PC-9 (cell line): ENCODE measurements around the gene RBM18. TPM values are rescaled to one million over a fixed set of nuclear protein-coding genes. Genes with fewer than 3 reads are reported as not detected.

Experiments
- BruUV-seq: library from RNA; stranded (reverse); fragments of 400-500 nt; replicated peaks from 2 replicates; lab custom pipeline; 2021; lab: Mats Ljungman, UMichigan
- CTCF ChIA-PET: fragments of 300-600 bp; sonication (Branson Sonifier 250); formaldehyde crosslinking; loops from one replicate; lab custom pipeline; 2022; ENCODE audit warnings: antibody characterized with exemption; lab: Charles Lee
- POLR2A ChIA-PET: fragments of 300-600 bp; sonication (Branson Sonifier 250); formaldehyde crosslinking; loops from one replicate; lab custom pipeline; 2022; ENCODE audit warnings: antibody characterized with exemption; ENCODE audit not compliant: unreplicated experiment; lab: Charles Lee
- DNase-seq, 2 experiments: peaks; one replicate each; pipeline versions ENCODE4 v3.0.0 to v3.0.0-alpha.2; 2015 to 2022; ENCODE audit warnings: mixed read lengths in 1 of 2
- H2AFZ ChIP-seq: fragments of 200-600 bp; sonication (generic); 2 replicates; pipeline ENCODE4 v1.8.1; 2017; ENCODE audit warnings: antibody characterized with exemption
- H3F3A ChIP-seq: fragments of 200-600 bp; sonication (generic); 2 replicates; pipeline ENCODE4 v1.8.1; 2017; ENCODE audit warnings: antibody characterized with exemption, mild to moderate bottlenecking, low read depth; ENCODE audit not compliant: insufficient read depth
- H3K27ac ChIP-seq: fragments of 200-600 bp; sonication (generic); 2 replicates; pipeline ENCODE4 v1.6.1; 2016; ENCODE audit warnings: mixed run types
- H3K27me3 ChIP-seq: fragments of 200-600 bp; sonication (generic); 2 replicates; pipeline ENCODE4 v1.6.1; 2016; ENCODE audit warnings: low read depth, mixed run types; ENCODE audit not compliant: insufficient read depth
- H3K36me3 ChIP-seq: fragments of 200-600 bp; sonication (generic); 2 replicates; pipeline ENCODE4 v1.6.1; 2016; ENCODE audit warnings: low read depth, mixed run types
- H3K4me1 ChIP-seq: fragments of 200-600 bp; sonication (generic); replicated peaks from 2 replicates; pipeline ENCODE4 v1.6.1; 2016; ENCODE audit warnings: mixed run types; ENCODE audit not compliant: insufficient read depth
- H3K4me2 ChIP-seq: fragments of 200-600 bp; sonication (generic); 2 replicates; pipeline ENCODE4 v1.6.1; 2017; ENCODE audit warnings: mixed run types
- H3K4me3 ChIP-seq: fragments of 200-600 bp; sonication (generic); 2 replicates; pipeline ENCODE4 v1.6.1; 2016; ENCODE audit warnings: mixed run types
- H3K79me2 ChIP-seq: fragments of 200-600 bp; sonication (generic); 2 replicates; pipeline ENCODE4 v1.6.1; 2017; ENCODE audit warnings: low read depth, mixed run types
- H3K9me2 ChIP-seq: fragments of 200-600 bp; sonication (generic); 2 replicates; pipeline ENCODE4 v1.8.1; 2017; ENCODE audit warnings: mild to moderate bottlenecking; ENCODE audit not compliant: insufficient read depth
- H3K9me3 ChIP-seq: fragments of 200-600 bp; sonication (generic); 2 replicates; pipeline ENCODE4 v1.8.1; 2016; ENCODE audit warnings: low read depth; ENCODE audit not compliant: insufficient read depth
- H4K20me1 ChIP-seq: fragments of 200-600 bp; sonication (generic); 2 replicates; pipeline ENCODE4 v1.8.1; 2017; ENCODE audit not compliant: insufficient read depth
- EZH2 ChIP-seq: fragments of 200-600 bp; sonication (generic); IDR thresholded peaks from 2 replicates; pipeline ENCODE4 v1.8.0; 2017; ENCODE audit warnings: antibody characterized with exemption, low read depth
- intact Hi-C: fragments of 100-400 bp; cut with micrococcal nuclease; formaldehyde crosslinking; loops from one replicate; pipeline ENCODE4 v1.10.0; 2022; ENCODE audit not compliant: unreplicated experiment
- total RNA-seq: library from RNA; stranded (reverse); gene quantifications from 2 replicates; pipeline ENCODE4 v1.2.3, GENCODE V29; 2021
- TF ChIP-seq, protein P1 (sequence below): fragments of 200-600 bp; sonication (generic); conservative IDR thresholded peaks from 2 replicates; pipeline ENCODE4 v1.6.1; 2017; ENCODE audit warnings: mixed run types, antibody characterized with exemption, mild to moderate bottlenecking, moderate library complexity

The RBM18 gene
- total RNA-seq, 1 experiment from 2014 or later: 15.1 TPM

DNA sequence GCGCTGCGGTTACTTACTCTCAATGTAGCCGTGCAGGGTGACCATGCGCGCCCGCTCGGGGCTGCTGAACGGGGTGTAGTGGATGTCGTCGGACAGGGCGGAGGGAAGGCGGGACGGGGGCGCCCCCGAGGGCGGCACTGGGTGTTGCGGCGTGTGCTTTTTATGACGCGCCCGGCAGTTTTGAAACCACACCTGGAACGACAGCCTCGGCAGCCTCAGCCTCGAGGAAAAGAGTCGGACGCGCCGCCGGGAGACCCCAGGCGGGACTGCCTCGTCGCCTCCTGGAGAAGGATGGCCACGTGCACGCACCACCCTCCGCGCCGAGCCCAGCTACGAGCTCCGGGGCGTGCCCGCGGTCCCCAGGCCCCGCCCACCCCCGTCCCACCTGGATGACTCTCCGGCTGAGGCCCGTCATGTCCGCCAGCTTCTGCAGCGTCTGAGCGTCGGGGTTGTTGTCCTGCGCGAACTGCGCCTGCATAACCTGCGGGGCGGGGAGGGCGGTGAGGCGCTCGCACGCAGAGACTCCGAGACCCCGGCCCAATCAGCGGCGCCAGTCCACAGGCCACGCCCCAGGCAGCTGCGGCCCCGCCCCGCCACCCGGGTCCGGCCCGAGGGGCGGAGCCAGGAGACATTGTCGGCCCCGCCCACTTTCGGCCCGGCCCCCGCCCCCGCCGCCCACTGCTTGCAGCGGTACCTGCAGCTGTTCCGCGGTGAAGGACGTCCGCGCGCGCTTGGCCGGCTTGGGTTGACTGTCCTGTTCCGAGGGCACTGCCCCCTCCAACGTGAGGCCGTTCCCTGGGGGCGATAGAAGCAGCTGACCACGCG lies 50.8 kb downstream of the RBM18 start:
- H3K4me1 ChIP-seq: no peaks in the 10 kb centered on the region
- POLR2A ChIA-PET: interaction anchor here (0.7 kb wide), 1 partner anchor 81 kb away, joined by 5 read pairs; no protein-coding TSS in a partner anchor
- TF ChIP-seq, protein P1, sequence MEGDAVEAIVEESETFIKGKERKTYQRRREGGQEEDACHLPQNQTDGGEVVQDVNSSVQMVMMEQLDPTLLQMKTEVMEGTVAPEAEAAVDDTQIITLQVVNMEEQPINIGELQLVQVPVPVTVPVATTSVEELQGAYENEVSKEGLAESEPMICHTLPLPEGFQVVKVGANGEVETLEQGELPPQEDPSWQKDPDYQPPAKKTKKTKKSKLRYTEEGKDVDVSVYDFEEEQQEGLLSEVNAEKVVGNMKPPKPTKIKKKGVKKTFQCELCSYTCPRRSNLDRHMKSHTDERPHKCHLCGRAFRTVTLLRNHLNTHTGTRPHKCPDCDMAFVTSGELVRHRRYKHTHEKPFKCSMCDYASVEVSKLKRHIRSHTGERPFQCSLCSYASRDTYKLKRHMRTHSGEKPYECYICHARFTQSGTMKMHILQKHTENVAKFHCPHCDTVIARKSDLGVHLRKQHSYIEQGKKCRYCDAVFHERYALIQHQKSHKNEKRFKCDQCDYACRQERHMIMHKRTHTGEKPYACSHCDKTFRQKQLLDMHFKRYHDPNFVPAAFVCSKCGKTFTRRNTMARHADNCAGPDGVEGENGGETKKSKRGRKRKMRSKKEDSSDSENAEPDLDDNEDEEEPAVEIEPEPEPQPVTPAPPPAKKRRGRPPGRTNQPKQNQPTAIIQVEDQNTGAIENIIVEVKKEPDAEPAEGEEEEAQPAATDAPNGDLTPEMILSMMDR: no peak
- no peak for TF ChIP-seq EZH2
- DNase-seq: peak in 1 of 2 experiments; percentile 53
- H3F3A ChIP-seq: peaks cover 7% of the 10 kb centered on the region; the same call in 1 of the 2 replicates
- H3K9me3 ChIP-seq: no peaks in the 10 kb centered on the region
- no peaks in the 10 kb centered on the region for H3K36me3 ChIP-seq
- intact Hi-C loops: no loop called here
- no peaks in the 10 kb centered on the region for H4K20me1 ChIP-seq
- H3K27me3 ChIP-seq: peaks cover 15% of the 10 kb centered on the region
- BruUV-seq: no TSS peak
- no peak overlapping the region for H3K27ac ChIP-seq
- no peak overlapping the region for H2AFZ ChIP-seq
- peak overlapping the region; percentile 11; the same call in 1 of the 2 replicates for H3K4me3 ChIP-seq
- no peaks in the 10 kb centered on the region for H3K79me2 ChIP-seq
- CTCF ChIA-PET: interaction anchor here (0.6 kb wide), 1 partner anchor 595 kb away, joined by 3 read pairs; no protein-coding TSS in a partner anchor
- H3K4me2 ChIP-seq: peak overlapping the region; percentile 38
- H3K9me2 ChIP-seq: no peaks in the 10 kb centered on the region

DNA sequence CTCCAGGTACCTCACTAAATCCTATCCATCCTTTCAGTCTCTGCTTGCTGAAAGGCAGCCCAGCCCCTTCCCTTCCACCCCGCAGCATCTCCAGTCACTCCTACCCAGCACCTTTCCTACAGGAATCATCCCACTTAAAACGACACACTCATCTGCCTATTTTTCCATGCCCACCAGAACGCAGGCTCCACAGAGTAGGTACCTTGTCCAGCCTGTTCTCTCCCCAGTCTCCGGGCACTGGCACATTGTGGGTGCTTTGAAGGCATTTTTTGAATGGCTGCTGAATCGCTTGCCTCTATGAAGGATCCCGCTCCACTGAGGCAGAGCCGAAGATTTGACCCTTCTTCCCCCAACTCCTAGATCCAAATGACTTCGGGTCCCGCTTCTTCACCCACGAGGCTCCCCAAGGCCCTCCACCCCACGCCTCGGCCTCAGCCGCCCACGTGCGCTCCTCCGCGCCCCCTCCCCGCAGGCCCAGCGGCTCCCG lies 51.5 kb downstream of the RBM18 start:
- Histone ChIP-seq H3K27ac (no peak overlapping the region), H3K4me1 (no peaks in the 10 kb centered on the region), H4K20me1 (no peaks in the 10 kb centered on the region), H2AFZ (no peak overlapping the region), H3K27me3 (peaks cover 19% of the 10 kb centered on the region), H3K9me3 (no peaks in the 10 kb centered on the region), H3K4me3 (no peak overlapping the region), H3K36me3 (no peaks in the 10 kb centered on the region), H3K9me2 (no peaks in the 10 kb centered on the region), H3K4me2 (peak overlapping the region; percentile 38), H3K79me2 (no peaks in the 10 kb centered on the region), H3F3A (peaks cover 7% of the 10 kb centered on the region; the same call in 1 of the 2 replicates)
- BruUV-seq: no TSS peak
- TF ChIP-seq, protein P1: no peak
- no peak for TF ChIP-seq EZH2
- POLR2A ChIA-PET: no interaction called here
- CTCF ChIA-PET: no interaction called here
- intact Hi-C loops: no loop called here
- no peak for DNase-seq

DNA sequence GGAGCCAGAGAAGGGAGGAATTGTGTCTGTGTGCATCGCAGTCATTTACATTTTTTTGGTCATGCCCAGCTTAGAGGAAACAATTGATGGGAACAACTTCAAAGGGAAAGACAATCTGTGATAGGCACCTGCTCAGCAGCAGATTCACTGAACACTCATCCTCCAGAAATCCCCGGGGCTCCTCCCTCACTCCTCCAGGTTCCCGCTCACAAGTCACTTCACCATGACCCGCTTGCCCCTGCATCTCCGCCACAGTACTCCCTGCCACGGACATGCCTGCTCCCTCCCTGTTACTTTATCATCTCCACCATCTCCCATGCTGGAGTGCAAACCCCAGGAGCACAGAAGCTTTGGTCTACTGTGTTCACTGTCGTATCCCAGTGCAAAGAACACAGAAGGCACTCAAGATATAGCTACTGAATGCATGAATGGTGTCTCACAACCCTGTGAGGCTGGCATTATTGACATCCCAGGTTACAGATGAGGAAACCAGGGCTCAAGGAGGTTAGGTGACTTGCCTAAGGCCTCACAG lies 52.1 kb downstream of the RBM18 start:
- ChIA-PET CTCF (no interaction called here), POLR2A (no interaction called here)
- no peak overlapping the region for H2AFZ ChIP-seq
- no peaks in the 10 kb centered on the region for H3K9me3 ChIP-seq
- no peak overlapping the region for H3K4me3 ChIP-seq
- TF ChIP-seq EZH2: no peak
- TF ChIP-seq, protein P1: no peak
- peaks cover 24% of the 10 kb centered on the region for H3K27me3 ChIP-seq
- H3K79me2 ChIP-seq: no peaks in the 10 kb centered on the region
- no peaks in the 10 kb centered on the region for H3K4me1 ChIP-seq
- H3K36me3 ChIP-seq: no peaks in the 10 kb centered on the region
- H4K20me1 ChIP-seq: no peaks in the 10 kb centered on the region
- no peak overlapping the region for H3K27ac ChIP-seq
- H3K9me2 ChIP-seq: no peaks in the 10 kb centered on the region
- no peak for DNase-seq
- intact Hi-C loops: no loop called here
- H3F3A ChIP-seq: peaks cover 4% of the 10 kb centered on the region; the same call in 1 of the 2 replicates
- H3K4me2 ChIP-seq: no peak overlapping the region
- BruUV-seq: no TSS peak
